GM12875 (cell line): Measurements from ENCODE around the gene TYRP1.

Experiments used
- H3K4me3 ChIP-seq: one replicate; pipeline ENCODE4 v1.5.1; 2011; ENCODE audit warnings: low read depth, low read length, control low read depth
- CTCF ChIP-seq: IDR thresholded peaks from 2 replicates; pipeline ENCODE4 v1.5.1; 2011; ENCODE audit warnings: low read depth, mild to moderate bottlenecking, control low read depth, inconsistent platforms, low read length, moderate library complexity, borderline replicate concordance; ENCODE audit not compliant: insufficient read depth

The TYRP1 gene

DNA sequence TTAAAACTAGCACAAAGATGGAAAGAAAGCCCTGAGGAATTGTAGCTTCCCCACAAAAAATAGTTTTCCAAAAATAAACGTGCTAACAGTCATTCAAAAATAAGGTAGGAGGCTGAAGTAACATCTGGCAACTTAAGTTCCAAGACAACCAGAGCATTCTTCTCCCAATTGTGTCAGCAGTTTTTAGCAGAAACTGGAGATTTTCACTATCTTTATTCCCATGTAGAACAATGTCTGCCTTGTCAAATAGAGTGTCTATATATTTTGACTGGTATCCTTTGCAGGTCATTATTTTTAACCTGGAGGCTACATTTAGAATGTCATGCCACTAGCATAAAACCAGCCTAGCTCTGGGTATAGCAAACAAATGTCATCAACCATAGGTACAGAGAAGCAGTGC is 10.8 kb downstream of the TYRP1 start:
- TF ChIP-seq CTCF, result no peak

DNA sequence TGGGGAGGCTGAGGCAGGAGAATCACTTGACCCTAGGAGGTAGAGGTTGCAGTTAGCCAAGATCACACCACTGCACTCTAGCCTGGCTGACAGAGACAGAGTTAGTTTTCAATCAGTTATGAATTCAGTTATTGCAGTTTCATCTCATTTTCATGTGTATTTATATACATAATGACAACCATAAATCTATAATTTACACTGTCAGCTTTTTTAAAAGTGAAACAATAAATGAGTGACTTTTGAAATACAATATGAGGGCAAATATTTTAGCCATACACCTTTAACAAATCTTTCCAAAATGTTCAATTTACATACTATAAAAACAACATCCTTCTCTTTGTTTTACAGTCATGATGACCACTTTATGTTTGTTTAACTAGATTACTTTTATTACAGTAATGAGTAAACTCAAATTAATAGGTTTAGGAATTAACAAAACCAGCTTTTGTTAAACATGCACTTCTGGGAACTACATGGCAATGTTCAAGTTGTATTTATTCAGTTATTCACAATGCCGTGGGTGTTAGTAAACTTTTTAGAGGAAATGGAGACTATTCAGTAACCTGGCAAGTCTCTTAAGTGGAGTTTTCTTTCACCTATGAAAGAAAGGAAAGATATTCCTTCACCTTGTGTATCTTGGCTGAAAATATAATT is 12.7 kb downstream of the TYRP1 start:
- H3K4me3 ChIP-seq, result no peak overlapping the region
- no peak for TF ChIP-seq CTCF

More for the DNA sequence above, 10.8 kb downstream of the TYRP1 start:
- no peak overlapping the region for H3K4me3 ChIP-seq

DNA sequence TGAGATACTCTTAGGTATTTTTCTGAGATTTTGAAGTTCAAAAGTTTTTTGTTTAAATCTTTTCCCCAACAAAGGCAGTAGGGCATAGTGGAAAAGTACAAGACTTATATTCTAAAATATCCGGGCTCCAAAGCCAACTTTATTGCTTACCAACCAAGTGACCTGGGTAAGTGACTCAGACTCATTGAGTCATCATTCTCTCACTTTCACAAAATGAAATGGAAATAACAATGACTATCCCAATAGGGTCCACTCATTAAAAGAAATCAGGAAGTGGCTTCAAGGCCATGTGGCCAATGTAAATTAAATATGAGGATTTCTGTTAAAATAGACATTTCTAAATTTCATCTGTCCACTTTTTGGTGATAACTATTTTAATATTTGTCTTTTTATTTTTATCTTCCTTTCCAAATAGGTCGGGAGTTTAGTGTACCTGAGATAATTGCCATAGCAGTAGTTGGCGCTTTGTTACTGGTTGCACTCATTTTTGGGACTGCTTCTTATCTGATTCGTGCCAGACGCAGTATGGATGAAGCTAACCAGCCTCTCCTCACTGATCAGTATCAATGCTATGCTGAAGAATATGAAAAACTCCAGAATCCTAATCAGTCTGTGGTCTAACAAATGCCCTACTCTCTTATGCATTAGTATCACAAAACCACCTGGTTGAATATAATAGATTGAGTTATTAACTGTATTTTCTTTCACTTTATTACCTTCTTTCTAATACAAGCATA is 15.5 kb downstream of the TYRP1 start:
- H3K4me3 ChIP-seq, result no peak overlapping the region
- no peak for TF ChIP-seq CTCF

DNA sequence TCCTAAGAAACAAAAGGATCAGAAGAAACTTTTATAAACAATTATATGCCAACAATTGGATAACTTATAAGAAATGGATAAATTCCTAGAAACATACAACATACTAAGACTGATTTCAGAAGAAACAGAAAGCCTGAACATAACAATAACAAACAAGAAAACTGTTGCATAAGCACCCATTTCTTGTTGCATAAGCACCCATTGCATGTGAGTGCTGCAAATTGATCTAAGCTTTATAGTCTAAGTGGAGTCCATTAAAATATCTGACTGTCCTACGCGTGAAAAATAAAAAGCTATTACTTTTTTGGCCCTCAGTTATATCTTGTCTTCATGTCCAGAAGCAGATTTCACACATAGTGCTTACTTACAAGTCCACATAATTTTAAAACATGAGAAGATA is 19.3 kb downstream of the TYRP1 start:
- no peak overlapping the region for H3K4me3 ChIP-seq
- TF ChIP-seq CTCF, result no peak

GRCh38 chr9:12715268-12715667 is 22.1 kb downstream of the TYRP1 start:
- H3K4me3 ChIP-seq, result no peak overlapping the region
- no peak for TF ChIP-seq CTCF

- H3K4me3 ChIP-seq, result no peak overlapping the region
- TF ChIP-seq CTCF, result no peak
These were observed 23.8 kb downstream of the TYRP1 start for GRCh38 chr9:12716823-12717600.
